Neutrophil (primary cell): ENCODE measurements around the gene AGGF1.
A peak's percentile ranks its signal among the peaks of the same experiment; 100 is the strongest.
"Not testable (repeated sequence)": the region's sequence is repeated elsewhere in the genome, so short reads cannot be mapped to it uniquely, and the experiment has no call there.

Experiments
- H3K27ac ChIP-seq: fragments of 200-600 bp; sonication (generic); 2 replicates; pipeline ENCODE4 v1.5.1; 2016; ENCODE audit warnings: mild to moderate bottlenecking, moderate library complexity
- H3K27me3 ChIP-seq: fragments of 200-600 bp; sonication (generic); 2 replicates; pipeline ENCODE4 v1.6.0; 2016; ENCODE audit warnings: mild to moderate bottlenecking
- H3K36me3 ChIP-seq: fragments of 200-600 bp; sonication (generic); 2 replicates; pipeline ENCODE4 v1.5.1; 2017
- H3K4me1 ChIP-seq, 2 experiments: fragments of 200-600 bp in 1 of 2; sonication (generic) in 1 of 2; 1 replicate in 1 of 2; 2 replicates in 1 of 2; pipeline versions ENCODE4 v1.5.1 to v1.6.1; 2013 to 2016; ENCODE audit warnings: low read depth in 1 of 2, low read length in 1 of 2, mild to moderate bottlenecking in 1 of 2, moderate library complexity in 1 of 2; ENCODE audit not compliant: control insufficient read depth in 1 of 2, insufficient read depth in 1 of 2
- H3K4me3 ChIP-seq, 2 experiments: fragments of 200-600 bp in 1 of 2; sonication (generic) in 1 of 2; 1 replicate in 1 of 2; 2 replicates in 1 of 2; pipeline ENCODE4 v1.5.1; 2013 to 2016; ENCODE audit warnings: low read depth in 1 of 2, low read length in 1 of 2, mild to moderate bottlenecking in 1 of 2, moderate library complexity in 1 of 2
- H3K9me3 ChIP-seq: fragments of 200-600 bp; sonication (generic); 2 replicates; pipeline ENCODE4 v1.5.1; 2016
- TF ChIP-seq, protein P1 (sequence below): fragments of 200-600 bp; sonication (generic); IDR thresholded peaks from 2 replicates; pipeline ENCODE4 v1.5.1; 2016; ENCODE audit warnings: antibody characterized with exemption

AGGF1 gene

DNA sequence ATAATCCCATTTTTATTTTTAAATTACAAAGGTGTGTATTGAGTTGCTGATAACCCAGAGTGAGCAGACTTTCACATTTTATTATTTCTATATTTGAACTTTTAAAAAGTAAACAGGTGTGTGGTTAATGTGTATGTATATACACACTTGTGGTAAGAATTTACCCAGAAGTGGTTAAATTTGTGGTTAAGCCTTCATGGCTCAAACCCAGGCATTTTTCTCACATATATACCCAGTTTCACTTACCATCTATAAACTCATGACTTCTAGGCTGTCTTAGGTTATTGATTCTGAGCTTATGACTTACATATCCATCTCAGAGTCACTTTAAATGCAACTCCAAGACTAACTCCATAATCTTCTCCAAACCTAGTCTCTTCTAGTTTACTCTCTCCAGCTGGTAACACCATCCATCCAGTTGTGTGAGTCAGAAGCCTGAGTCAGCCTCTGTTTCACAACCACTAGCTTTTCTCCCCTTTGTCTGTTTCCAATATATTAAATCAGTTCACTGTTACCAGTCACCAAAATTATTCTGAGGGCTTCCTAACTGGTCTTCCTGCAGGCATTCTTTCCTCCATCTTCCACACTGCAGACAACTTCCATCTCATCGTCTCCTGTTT lies 36.7 kb downstream of the AGGF1 start:
- no peak overlapping the region for H3K4me3 ChIP-seq
- H3K4me1 ChIP-seq = peaks cover 39 to 46% of the 10 kb centered on the region in 2 experiments
- peaks cover 9% of the 10 kb centered on the region for H3K36me3 ChIP-seq
- H3K27ac ChIP-seq = peak overlapping the region; percentile 86
- H3K27me3 ChIP-seq = no peaks in the 10 kb centered on the region
- TF ChIP-seq, protein P1, sequence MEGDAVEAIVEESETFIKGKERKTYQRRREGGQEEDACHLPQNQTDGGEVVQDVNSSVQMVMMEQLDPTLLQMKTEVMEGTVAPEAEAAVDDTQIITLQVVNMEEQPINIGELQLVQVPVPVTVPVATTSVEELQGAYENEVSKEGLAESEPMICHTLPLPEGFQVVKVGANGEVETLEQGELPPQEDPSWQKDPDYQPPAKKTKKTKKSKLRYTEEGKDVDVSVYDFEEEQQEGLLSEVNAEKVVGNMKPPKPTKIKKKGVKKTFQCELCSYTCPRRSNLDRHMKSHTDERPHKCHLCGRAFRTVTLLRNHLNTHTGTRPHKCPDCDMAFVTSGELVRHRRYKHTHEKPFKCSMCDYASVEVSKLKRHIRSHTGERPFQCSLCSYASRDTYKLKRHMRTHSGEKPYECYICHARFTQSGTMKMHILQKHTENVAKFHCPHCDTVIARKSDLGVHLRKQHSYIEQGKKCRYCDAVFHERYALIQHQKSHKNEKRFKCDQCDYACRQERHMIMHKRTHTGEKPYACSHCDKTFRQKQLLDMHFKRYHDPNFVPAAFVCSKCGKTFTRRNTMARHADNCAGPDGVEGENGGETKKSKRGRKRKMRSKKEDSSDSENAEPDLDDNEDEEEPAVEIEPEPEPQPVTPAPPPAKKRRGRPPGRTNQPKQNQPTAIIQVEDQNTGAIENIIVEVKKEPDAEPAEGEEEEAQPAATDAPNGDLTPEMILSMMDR = no peak
- H3K9me3 ChIP-seq = no peaks in the 10 kb centered on the region

DNA sequence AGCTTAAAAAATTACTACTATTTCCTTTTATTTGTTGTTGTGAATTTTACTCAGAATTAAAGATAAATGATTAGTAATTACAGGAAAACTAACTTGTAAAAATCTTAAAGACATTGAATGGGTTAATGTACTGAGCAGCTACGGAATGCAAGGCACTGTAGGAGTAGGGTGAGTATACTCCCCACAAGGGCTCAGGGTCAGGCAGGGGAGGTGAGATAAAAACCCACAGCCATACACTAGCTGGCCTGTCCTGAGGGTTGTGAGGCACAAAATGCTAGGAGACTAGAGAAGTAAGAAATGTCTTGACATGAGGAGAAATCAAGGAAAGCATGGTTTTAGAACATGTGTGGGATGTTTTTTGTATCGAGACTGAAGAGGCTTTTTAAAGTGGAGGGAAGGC lies 43.5 kb downstream of the AGGF1 start:
- TF ChIP-seq, protein P1 = no peak
- no peak overlapping the region for H3K4me3 ChIP-seq
- H3K27me3 ChIP-seq = no peaks in the 10 kb centered on the region
- peaks cover 6 to 14% of the 10 kb centered on the region in 2 experiments for H3K4me1 ChIP-seq
- H3K27ac ChIP-seq = no peak overlapping the region
- no peaks in the 10 kb centered on the region for H3K36me3 ChIP-seq
- H3K9me3 ChIP-seq = no peaks in the 10 kb centered on the region

DNA sequence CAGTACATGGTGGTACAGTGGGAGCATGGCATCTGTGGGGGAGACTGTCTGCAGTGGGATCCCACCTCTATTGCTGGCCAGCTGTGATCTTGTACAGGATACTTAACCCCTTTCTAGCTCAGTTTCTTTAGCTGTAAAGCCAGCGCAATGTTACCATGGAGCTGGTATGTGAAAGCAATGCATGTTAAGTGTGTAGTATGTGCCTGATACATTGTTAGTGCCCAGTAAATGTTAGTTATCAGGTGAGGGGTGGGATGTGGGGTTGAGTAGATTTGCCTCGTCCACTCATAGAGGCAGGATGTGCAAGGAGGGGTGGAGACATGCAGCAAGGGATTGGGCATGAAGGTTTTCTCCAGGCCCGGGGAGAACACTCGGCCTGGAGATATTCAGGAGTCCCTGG lies 44.5 kb downstream of the AGGF1 start:
- Histone ChIP-seq H3K27me3 (no peaks in the 10 kb centered on the region), H3K9me3 (no peaks in the 10 kb centered on the region), H3K4me1 (peaks cover 6 to 9% of the 10 kb centered on the region in 2 experiments), H3K36me3 (no peaks in the 10 kb centered on the region), H3K27ac (no peak overlapping the region), H3K4me3 (no peak overlapping the region)
- TF ChIP-seq, protein P1 = no peak

DNA sequence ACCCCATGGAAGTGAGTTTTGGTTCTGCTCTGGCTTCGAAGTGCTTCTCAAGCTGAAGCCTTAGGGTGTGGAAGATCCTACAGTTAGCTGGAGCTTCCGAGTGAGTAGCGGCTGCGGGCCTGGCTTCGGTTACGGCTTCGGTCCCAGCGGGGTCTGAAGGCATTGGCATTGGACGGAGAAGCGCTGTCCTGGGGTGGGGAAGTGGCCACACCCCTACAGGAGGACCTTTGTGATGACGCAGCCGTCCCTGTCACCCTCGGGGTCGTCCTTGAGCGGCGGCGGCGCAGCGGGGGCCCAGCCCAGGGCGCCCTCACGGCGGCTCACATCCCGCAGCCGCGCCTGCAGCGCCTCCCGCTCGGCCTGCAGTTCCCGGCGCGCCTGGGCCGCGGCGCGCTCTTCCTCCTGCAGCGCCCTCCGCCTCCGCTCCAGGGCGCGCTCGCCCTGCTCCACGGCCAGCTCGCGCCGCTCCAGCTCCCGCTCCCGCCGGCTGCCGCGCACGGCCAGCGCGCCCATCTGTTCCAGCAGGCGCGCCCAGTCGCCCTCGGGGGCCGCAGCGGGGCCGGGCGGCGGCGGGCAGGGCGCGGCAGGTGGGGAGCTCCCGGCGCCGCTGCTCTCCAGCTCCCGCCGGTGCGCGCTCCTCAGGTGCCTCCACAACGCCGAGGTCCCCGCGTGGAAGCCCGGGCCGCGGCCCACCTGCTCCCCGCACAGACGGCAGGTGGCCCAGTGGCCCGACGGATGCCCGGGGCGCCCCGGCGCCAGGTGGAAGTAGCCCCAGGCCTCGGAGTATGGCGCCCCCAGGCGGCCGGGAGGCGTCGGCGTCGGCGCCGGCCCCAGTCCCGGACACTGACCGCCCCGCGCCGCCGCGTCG lies 47.0 kb downstream of the AGGF1 start:
- peak overlapping the region; percentile 65 for H3K27ac ChIP-seq
- no peaks in the 10 kb centered on the region for H3K27me3 ChIP-seq
- no peaks in the 10 kb centered on the region for H3K9me3 ChIP-seq
- no peaks in the 10 kb centered on the region for H3K36me3 ChIP-seq
- TF ChIP-seq, protein P1 = peak; percentile 88
- peak overlapping the region; percentile 54 to 60 for H3K4me3 ChIP-seq
- peaks cover 6 to 9% of the 10 kb centered on the region in 2 experiments for H3K4me1 ChIP-seq

DNA sequence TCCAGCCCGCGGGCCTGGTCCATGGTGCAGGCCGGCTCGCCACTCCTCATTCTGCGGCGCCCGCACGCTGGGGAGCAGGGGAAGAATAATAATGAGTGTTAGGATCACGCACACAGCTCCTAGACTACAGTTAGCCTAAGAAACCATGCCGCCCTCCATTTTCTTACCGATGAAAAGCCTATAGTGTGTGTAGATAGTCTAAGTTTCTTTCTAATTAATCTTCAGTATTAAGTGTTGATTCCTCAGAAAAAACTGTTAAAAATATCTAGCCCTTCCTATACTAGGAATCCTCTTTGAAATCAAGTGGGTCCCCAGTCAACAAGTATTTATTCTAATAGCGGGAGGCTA lies 47.6 kb downstream of the AGGF1 start:
- Histone ChIP-seq H3K27me3 (no peaks in the 10 kb centered on the region), H3K36me3 (no peaks in the 10 kb centered on the region), H3K27ac (peak overlapping the region; percentile 65), H3K9me3 (no peaks in the 10 kb centered on the region), H3K4me1 (peaks cover 6 to 9% of the 10 kb centered on the region in 2 experiments), H3K4me3 (peak overlapping the region; percentile 54 to 60)
- TF ChIP-seq, protein P1 = no peak

DNA sequence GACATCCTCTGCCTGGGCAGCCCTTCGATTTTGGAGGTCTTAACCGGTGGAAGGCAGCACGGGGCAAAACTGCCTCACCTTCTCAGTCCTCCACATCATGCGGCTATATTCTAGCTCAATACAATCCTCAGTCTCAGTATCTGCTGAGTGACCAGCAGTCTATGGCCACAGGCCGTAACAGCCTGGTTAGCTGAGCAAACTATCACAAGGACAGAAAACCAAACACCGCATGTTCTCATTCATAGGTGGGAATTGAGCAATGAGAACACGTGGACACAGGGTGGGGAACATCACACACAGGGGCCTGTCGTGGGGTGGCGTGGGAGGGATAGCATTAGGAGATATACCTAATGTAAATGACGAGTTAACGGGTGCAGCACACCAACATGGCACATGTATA lies 50.3 kb downstream of the AGGF1 start:
- not testable (repeated sequence) for H3K4me3 ChIP-seq, H3K27me3 ChIP-seq

More for the DNA sequence above, 50.3 kb downstream of the AGGF1 start:
- H3K36me3 ChIP-seq, H3K9me3 ChIP-seq, H3K4me1 ChIP-seq, H3K27ac ChIP-seq: not testable (repeated sequence)
